Measurements from ENCODE around the gene CMIP.

DNA sequence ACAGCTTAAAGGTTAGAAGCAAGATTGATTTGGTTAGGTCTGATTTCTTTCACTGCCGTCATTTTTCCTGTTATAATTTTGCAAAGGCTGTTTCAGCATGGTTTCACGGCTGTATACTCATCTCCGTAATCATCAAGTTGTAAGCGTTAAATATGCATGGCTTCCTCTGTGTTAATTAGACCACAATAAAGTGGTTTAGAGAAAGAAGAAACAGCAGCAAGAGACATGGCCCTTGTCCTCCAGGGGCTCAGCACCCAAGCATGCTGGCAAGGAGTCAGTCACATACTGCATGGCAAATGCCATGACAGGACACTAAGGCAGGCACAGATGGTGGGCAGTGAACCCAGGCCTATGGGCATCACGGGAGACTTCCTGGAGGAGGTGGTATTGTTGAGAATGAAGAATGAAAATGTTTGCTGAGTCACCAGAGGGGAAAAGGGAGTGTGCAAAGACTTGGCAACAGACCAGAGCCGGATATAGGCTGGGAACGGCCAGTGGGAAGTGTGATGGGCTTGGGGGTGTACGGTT lies 273.1 kb downstream of the CMIP start:
- TF ChIP-seq, protein P1, sequence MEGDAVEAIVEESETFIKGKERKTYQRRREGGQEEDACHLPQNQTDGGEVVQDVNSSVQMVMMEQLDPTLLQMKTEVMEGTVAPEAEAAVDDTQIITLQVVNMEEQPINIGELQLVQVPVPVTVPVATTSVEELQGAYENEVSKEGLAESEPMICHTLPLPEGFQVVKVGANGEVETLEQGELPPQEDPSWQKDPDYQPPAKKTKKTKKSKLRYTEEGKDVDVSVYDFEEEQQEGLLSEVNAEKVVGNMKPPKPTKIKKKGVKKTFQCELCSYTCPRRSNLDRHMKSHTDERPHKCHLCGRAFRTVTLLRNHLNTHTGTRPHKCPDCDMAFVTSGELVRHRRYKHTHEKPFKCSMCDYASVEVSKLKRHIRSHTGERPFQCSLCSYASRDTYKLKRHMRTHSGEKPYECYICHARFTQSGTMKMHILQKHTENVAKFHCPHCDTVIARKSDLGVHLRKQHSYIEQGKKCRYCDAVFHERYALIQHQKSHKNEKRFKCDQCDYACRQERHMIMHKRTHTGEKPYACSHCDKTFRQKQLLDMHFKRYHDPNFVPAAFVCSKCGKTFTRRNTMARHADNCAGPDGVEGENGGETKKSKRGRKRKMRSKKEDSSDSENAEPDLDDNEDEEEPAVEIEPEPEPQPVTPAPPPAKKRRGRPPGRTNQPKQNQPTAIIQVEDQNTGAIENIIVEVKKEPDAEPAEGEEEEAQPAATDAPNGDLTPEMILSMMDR (IDR thresholded peaks at IDR 0.05; ENCODE audit: poor library complexity, severe bottlenecking) = no peak
- TF ChIP-seq EP300 (conservative IDR thresholded peaks at IDR 0.05; ENCODE audit: poor library complexity, severe bottlenecking) (no peak), POLR2AphosphoS5 (IDR thresholded peaks at IDR 0.05) (no peak)
